ENCODE data around the gene MARCHF3. TPM values are rescaled to one million over a fixed set of nuclear protein-coding genes. Genes with fewer than 3 reads are reported as not detected.

MARCHF3 gene
- polyA plus RNA-seq, 1 donor from 2014 or later = 3.9 TPM

DNA sequence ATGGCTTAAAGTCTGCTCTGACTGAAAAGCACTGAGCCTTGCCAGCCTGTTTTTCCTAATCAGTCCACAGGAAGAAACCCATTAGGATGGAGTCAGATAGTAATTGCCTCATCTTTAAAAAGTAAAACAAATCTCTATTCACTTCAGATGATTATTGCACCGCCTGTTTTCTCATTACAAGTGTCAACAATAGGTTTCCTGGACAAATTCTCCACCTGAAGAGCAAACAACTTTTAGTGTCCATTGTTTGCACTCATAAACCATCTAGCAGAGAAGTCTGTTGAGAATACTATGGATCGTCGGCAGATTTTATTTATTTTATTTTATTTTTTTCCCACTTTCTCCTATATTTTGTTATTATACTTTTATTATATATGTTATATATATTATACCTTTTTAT is 22.7 kb upstream of the MARCHF3 start:
- Histone ChIP-seq H3K4me3 (ENCODE audit: low read length) (no peak overlapping the region), H3K36me3 (ENCODE audit: insufficient read depth, low read length) (no peaks in the 10 kb centered on the region), H3F3A (ENCODE audit: insufficient read depth, low read length, poor library complexity, severe bottlenecking) (no peaks in the 10 kb centered on the region), H3K79me2 (replicated peaks; ENCODE audit: insufficient read depth, low read length) (no peaks in the 10 kb centered on the region), H3K27me3 (ENCODE audit: insufficient read depth, low read depth, low read length) (no peaks in the 10 kb centered on the region), H3K9me2 (ENCODE audit: insufficient read depth, low read length) (no peaks in the 10 kb centered on the region), H3K4me2 (ENCODE audit: low read length) (no peak overlapping the region), H3K9ac (ENCODE audit: low read length) (no peak overlapping the region), H3K9me3 (ENCODE audit: low read length) (no peaks in the 10 kb centered on the region), H2AFZ (ENCODE audit: low read depth, low read length) (no peak overlapping the region), H4K20me1 (ENCODE audit: insufficient read depth) (no peaks in the 10 kb centered on the region), H3K27ac (ENCODE audit: low read length) (no peak overlapping the region)
- no peak for TF ChIP-seq EP300 (conservative IDR thresholded peaks at IDR 0.05; ENCODE audit: poor library complexity, severe bottlenecking)
- TF ChIP-seq, protein P1, sequence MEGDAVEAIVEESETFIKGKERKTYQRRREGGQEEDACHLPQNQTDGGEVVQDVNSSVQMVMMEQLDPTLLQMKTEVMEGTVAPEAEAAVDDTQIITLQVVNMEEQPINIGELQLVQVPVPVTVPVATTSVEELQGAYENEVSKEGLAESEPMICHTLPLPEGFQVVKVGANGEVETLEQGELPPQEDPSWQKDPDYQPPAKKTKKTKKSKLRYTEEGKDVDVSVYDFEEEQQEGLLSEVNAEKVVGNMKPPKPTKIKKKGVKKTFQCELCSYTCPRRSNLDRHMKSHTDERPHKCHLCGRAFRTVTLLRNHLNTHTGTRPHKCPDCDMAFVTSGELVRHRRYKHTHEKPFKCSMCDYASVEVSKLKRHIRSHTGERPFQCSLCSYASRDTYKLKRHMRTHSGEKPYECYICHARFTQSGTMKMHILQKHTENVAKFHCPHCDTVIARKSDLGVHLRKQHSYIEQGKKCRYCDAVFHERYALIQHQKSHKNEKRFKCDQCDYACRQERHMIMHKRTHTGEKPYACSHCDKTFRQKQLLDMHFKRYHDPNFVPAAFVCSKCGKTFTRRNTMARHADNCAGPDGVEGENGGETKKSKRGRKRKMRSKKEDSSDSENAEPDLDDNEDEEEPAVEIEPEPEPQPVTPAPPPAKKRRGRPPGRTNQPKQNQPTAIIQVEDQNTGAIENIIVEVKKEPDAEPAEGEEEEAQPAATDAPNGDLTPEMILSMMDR (IDR thresholded peaks at IDR 0.05; ENCODE audit: poor library complexity, severe bottlenecking) = no peak
- no peak for TF ChIP-seq RAD21 (conservative IDR thresholded peaks at IDR 0.05)
- TF ChIP-seq EZH2 (IDR thresholded peaks at IDR 0.05; ENCODE audit: borderline replicate concordance, insufficient read depth, low read length, poor library complexity, severe bottlenecking) = no peak
- TF ChIP-seq, protein P2, sequence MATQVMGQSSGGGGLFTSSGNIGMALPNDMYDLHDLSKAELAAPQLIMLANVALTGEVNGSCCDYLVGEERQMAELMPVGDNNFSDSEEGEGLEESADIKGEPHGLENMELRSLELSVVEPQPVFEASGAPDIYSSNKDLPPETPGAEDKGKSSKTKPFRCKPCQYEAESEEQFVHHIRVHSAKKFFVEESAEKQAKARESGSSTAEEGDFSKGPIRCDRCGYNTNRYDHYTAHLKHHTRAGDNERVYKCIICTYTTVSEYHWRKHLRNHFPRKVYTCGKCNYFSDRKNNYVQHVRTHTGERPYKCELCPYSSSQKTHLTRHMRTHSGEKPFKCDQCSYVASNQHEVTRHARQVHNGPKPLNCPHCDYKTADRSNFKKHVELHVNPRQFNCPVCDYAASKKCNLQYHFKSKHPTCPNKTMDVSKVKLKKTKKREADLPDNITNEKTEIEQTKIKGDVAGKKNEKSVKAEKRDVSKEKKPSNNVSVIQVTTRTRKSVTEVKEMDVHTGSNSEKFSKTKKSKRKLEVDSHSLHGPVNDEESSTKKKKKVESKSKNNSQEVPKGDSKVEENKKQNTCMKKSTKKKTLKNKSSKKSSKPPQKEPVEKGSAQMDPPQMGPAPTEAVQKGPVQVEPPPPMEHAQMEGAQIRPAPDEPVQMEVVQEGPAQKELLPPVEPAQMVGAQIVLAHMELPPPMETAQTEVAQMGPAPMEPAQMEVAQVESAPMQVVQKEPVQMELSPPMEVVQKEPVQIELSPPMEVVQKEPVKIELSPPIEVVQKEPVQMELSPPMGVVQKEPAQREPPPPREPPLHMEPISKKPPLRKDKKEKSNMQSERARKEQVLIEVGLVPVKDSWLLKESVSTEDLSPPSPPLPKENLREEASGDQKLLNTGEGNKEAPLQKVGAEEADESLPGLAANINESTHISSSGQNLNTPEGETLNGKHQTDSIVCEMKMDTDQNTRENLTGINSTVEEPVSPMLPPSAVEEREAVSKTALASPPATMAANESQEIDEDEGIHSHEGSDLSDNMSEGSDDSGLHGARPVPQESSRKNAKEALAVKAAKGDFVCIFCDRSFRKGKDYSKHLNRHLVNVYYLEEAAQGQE (IDR thresholded peaks at IDR 0.05; ENCODE audit: borderline replicate concordance) = no peak
- TF ChIP-seq POLR2AphosphoS5 (IDR thresholded peaks at IDR 0.05) = no peak
- TF ChIP-seq SMC3 (conservative IDR thresholded peaks at IDR 0.05; ENCODE audit: poor library complexity) = no peak
- TF ChIP-seq TAF1 (IDR thresholded peaks at IDR 0.05; ENCODE audit: low read depth) = no peak
- no peak for TF ChIP-seq MXI1 (conservative IDR thresholded peaks at IDR 0.05; ENCODE audit: poor library complexity, severe bottlenecking)

DNA sequence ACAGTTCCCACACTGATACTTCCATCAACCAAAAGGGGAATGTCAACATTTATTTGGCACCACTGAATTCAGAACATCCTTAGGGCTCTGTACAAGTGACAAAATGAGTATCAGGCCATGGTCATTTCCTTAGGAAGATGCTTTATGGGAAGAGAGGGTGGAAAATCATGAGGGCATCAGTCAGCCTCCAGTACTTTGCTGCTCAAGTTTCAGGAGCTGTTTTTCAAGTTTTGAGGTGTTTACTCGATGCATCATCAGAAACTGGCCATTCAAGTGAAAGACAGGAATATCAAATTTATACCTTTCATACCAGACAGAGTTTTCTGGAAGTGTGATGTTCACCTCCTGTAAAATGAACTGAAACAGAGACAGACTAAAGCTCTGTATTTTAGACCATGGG is 21.2 kb upstream of the MARCHF3 start:
- no peaks in the 10 kb centered on the region for H3K36me3 ChIP-seq (ENCODE audit: insufficient read depth, low read length)
- no peak overlapping the region for H3K4me3 ChIP-seq (ENCODE audit: low read length)
- H3F3A ChIP-seq (ENCODE audit: insufficient read depth, low read length, poor library complexity, severe bottlenecking) = no peaks in the 10 kb centered on the region
- H4K20me1 ChIP-seq (ENCODE audit: insufficient read depth) = no peaks in the 10 kb centered on the region
- H2AFZ ChIP-seq (ENCODE audit: low read depth, low read length) = no peak overlapping the region
- no peaks in the 10 kb centered on the region for H3K79me2 ChIP-seq (replicated peaks; ENCODE audit: insufficient read depth, low read length)
- no peaks in the 10 kb centered on the region for H3K9me3 ChIP-seq (ENCODE audit: low read length)
- no peak overlapping the region for H3K27ac ChIP-seq (ENCODE audit: low read length)
- no peaks in the 10 kb centered on the region for H3K9me2 ChIP-seq (ENCODE audit: insufficient read depth, low read length)
- TF ChIP-seq, protein P1 (IDR thresholded peaks at IDR 0.05; ENCODE audit: poor library complexity, severe bottlenecking) = no peak
- TF ChIP-seq, protein P2 (IDR thresholded peaks at IDR 0.05; ENCODE audit: borderline replicate concordance) = no peak
- no peak for TF ChIP-seq EP300 (conservative IDR thresholded peaks at IDR 0.05; ENCODE audit: poor library complexity, severe bottlenecking)
- no peak for TF ChIP-seq TAF1 (IDR thresholded peaks at IDR 0.05; ENCODE audit: low read depth)
- no peak overlapping the region for H3K9ac ChIP-seq (ENCODE audit: low read length)
- H3K27me3 ChIP-seq (ENCODE audit: insufficient read depth, low read depth, low read length) = no peaks in the 10 kb centered on the region
- no peak overlapping the region for H3K4me2 ChIP-seq (ENCODE audit: low read length)

Data from neural cell (in vitro differentiated cells).